Psoas muscle (tissue), 8 donors: ENCODE data around the gene PBX1. TPM values are rescaled to one million over a fixed set of nuclear protein-coding genes. Genes with fewer than 3 reads are reported as not detected.
A peak's percentile ranks its signal among the peaks of the same experiment; 100 is the strongest.

Source experiments
- ATAC-seq, 4 donors: fragments of 200-7000 bp; cut with Tn5 transposase; one replicate each; pipeline ENCODE4 v1.9.1; 2020; ENCODE audit warnings: moderate library complexity in 3 of 4, mild to moderate bottlenecking in 2 of 4
- DNase-seq, 2 donors: peaks; one replicate each; pipeline ENCODE4 v3.0.0-alpha.2; 2020
- H3K27ac ChIP-seq: fragments of 200-600 bp; one replicate; pipeline ENCODE4 v1.8.0; 2022
- H3K27me3 ChIP-seq, 3 donors: fragments of 200-600 bp in 1 of 3; one replicate each; pipeline versions ENCODE4 v1.6.1 to v1.8.0; 2013 to 2022; ENCODE audit warnings: low read length in 2 of 3, mild to moderate bottlenecking in 2 of 3, moderate library complexity in 1 of 3; ENCODE audit not compliant: insufficient read depth in 3 of 3
- H3K36me3 ChIP-seq, 2 donors: fragments of 200-600 bp in 1 of 2; one replicate each; pipeline versions ENCODE4 v1.6.1 to v1.8.0; 2013 to 2022; ENCODE audit warnings: low read depth in 1 of 2, mild to moderate bottlenecking in 1 of 2, moderate library complexity in 1 of 2; ENCODE audit not compliant: insufficient read depth in 1 of 2
- H3K4me1 ChIP-seq: fragments of 200-600 bp; one replicate; pipeline ENCODE4 v1.8.0; 2022
- H3K4me3 ChIP-seq: fragments of 200-600 bp; one replicate; pipeline ENCODE4 v1.8.0; 2022; ENCODE audit warnings: mild to moderate bottlenecking
- H3K9me3 ChIP-seq: fragments of 200-600 bp; one replicate; pipeline ENCODE4 v1.8.0; 2022
- WGBS, 3 donors: extraction: QIAGEN DNeasy Blood & Tissue Kit; methylation state at CpG; one replicate each; pipeline versions ENCODE4 v1.1.6 to v1.1.7; 2013; 5-methylcytosine and 5-hydroxymethylcytosine counted together
- intact Hi-C, 2 donors: fragments of 100-400 bp; cut with DNase I; formaldehyde crosslinking; loops; one replicate each; pipeline versions ENCODE4 v1.11.0 to v1.14.2; 2022
- polyA plus RNA-seq, 3 donors: library from polyadenylated mRNA; stranded (reverse); fragments of 200-250 nt; gene quantifications; one replicate each; pipeline ENCODE4 v1.2.3, GENCODE V29; 2013
- total RNA-seq, 4 donors: library from RNA; stranded (reverse); fragmentation: NEBNext Ultra II Directional in 2 of 4; extraction: Animal tissue kit (Norgen Biotek cat#: 25700) in 2 of 4; gene quantifications; one replicate each; pipeline versions ENCODE4 v1.2.1 to v1.2.4, GENCODE V29; 2021 to 2023
- TF ChIP-seq, protein P1 (sequence below): fragments of 200-600 bp; IDR thresholded peaks from one replicate; pipeline ENCODE4 v1.8.0; 2022; ENCODE audit warnings: antibody characterized with exemption
- donor health status: healthy with polysubstance abuse.
- donor health status: DM: no; HTN: no; CAD: no; lungs with moderate emphysema.
- donor health status: Bipolar disorder and iron deficiency.
- donor health status: healthy.
- donor health status: DM: yes; HTN: yes; CAD: no.
- donor health status: DM: no; HTN: no; CAD: no.
- donor health status: DM: no; HTN: no; CAD: no.
- donor health status: DM: yes; HTN: yes; CAD: no.

The PBX1 gene
- total and polyA plus RNA-seq, 7 donors: 10.6 to 69.9 (median 59.3) TPM

DNA sequence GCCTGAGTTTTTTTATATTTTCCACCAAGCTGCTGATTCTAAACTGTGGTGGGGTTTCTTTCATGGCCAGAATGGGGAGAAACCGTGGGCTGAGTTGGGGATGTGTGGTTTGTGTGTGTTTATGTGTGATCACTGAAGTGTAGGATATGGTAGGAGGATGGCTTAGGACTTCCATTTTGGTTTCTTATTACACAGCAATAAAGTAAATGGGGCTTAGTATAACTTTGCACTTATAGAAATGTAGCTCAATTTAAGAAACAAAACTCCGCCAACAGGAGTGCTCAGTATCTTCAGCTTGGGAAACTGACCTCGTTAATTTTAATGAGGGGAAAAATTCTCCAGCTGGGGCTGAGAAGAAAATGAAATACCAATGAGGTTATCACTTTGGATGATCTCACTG is 77.8 kb downstream of the PBX1 start:
- ATAC-seq (no peak), DNase-seq (no peak)
- Histone ChIP-seq H3K36me3 (no peaks in the 10 kb centered on the region), H3K4me3 (no peak overlapping the region), H3K27me3 (no peaks in the 10 kb centered on the region), H3K27ac (peak overlapping the region; percentile 95), H3K4me1 (peaks cover 84% of the 10 kb centered on the region), H3K9me3 (no peaks in the 10 kb centered on the region)
- 60 to 78% (median 68%) methylated on average over 3 of the region's 3 CpGs for WGBS, 3 donors
- intact Hi-C loops: loop anchor here in 1 of 2 donors (5.0 kb wide), 1 partner anchor 71 kb away; no protein-coding TSS in a partner anchor
- TF ChIP-seq, protein P1, sequence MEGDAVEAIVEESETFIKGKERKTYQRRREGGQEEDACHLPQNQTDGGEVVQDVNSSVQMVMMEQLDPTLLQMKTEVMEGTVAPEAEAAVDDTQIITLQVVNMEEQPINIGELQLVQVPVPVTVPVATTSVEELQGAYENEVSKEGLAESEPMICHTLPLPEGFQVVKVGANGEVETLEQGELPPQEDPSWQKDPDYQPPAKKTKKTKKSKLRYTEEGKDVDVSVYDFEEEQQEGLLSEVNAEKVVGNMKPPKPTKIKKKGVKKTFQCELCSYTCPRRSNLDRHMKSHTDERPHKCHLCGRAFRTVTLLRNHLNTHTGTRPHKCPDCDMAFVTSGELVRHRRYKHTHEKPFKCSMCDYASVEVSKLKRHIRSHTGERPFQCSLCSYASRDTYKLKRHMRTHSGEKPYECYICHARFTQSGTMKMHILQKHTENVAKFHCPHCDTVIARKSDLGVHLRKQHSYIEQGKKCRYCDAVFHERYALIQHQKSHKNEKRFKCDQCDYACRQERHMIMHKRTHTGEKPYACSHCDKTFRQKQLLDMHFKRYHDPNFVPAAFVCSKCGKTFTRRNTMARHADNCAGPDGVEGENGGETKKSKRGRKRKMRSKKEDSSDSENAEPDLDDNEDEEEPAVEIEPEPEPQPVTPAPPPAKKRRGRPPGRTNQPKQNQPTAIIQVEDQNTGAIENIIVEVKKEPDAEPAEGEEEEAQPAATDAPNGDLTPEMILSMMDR: no peak

- Histone ChIP-seq H3K27ac (peak overlapping the region; percentile 95), H3K4me3 (peak overlapping the region; percentile 22), H3K9me3 (no peaks in the 10 kb centered on the region), H3K4me1 (peaks cover 83% of the 10 kb centered on the region), H3K36me3 (no peaks in the 10 kb centered on the region), H3K27me3 (no peaks in the 10 kb centered on the region)
- ATAC-seq: peak; percentile 18 to 57 (median 38)
- WGBS, 3 donors: 58 to 69% (median 65%) methylated on average over 13 of the region's 13 CpGs
- no peak for DNase-seq
- intact Hi-C loops: loop anchor here in 1 of 2 donors (5.0 kb wide), 1 partner anchor 70 kb away; no protein-coding TSS in a partner anchor
- TF ChIP-seq, protein P1: no peak
These were observed 78.7 kb downstream of the PBX1 start for GRCh38 chr1:164637461-164638375.

DNA sequence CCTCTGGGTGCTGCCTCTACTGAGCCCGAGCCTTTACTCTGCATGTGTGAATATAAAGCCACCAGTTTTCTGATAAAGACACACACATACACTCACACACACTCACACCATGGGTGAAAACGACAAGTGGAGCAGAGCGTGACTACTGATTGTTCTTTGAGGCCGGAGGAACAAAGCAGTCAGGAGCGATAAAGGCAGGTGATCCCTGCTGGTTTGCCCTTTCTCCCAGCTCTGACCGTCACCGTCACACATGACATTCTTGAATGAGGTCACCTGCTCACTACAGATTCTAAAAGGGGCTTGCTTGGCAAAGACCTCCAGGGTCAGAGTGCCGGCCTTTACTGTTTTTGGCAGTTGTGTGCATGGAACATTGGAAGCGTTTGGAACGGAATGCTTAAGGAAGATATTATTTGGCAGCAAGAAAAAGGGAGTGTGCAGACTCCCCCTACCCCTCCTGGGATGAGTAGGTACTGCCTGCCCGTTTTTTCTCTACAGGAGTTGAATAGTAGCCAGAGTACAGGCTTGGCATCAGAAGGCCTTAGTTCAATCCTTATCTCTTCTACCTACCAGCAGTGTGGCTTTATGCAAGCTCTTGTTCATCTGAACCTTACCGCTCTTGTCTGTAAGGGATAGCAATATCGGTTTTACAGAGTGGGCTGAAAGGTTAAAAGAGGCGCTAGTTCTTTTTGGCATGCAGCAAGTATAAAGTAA is 79.7 kb downstream of the PBX1 start:
- TF ChIP-seq, protein P1: no peak
- peak overlapping the region; percentile 95 for H3K27ac ChIP-seq
- ATAC-seq (peak in 2 of 4 donors; percentile 10 to 26), DNase-seq (no peak)
- peaks cover 87% of the 10 kb centered on the region for H3K4me1 ChIP-seq
- H3K36me3 ChIP-seq: no peaks in the 10 kb centered on the region
- H3K4me3 ChIP-seq: peak overlapping the region; percentile 22
- 37 to 46% (median 39%) methylated on average over 14 of the region's 14 CpGs for WGBS, 3 donors
- intact Hi-C loops: loop anchor here in 1 of 2 donors (5.0 kb wide), 1 partner anchor 69 kb away; no protein-coding TSS in a partner anchor
- no peaks in the 10 kb centered on the region for H3K27me3 ChIP-seq
- H3K9me3 ChIP-seq: no peaks in the 10 kb centered on the region

DNA sequence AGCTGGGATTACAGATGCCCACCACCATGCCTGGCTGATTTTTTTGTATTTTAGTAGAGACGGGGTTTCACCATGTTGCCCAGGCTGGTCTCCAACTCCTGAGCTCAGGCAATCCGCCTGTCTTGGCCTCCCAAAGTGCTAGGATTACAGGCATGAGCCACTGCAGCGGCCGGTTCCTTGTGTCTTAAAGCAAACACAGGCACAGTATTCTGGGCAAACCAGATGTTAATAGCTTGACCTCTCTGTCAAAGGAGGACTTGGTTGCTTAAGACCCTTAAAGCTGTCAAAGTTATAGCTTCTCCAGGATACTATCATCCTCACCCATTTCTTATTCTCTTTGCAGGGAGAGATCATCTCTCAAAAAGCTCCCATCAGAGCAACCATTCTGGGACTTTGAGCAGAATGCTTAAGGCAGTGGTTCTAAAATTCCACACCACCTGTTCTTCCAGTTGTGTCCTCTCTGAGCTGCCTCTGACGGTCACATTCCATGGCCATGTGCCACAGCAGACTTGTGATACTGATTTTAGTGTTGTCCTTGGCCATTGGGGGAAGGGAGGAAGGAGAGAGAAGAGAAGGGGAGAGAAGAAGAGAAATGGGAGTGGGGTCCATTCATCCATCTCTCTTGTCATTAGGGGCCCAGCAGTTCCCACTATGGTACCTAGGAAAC is 81.8 kb downstream of the PBX1 start:
- peak overlapping the region; percentile 19 for H3K4me3 ChIP-seq
- ATAC-seq: peak; percentile 65 to 76 (median 71)
- peaks cover 89% of the 10 kb centered on the region for H3K4me1 ChIP-seq
- intact Hi-C loops: loop anchor here in 1 of 2 donors (5.0 kb wide), 1 partner anchor 141 kb away; no protein-coding TSS in a partner anchor
- H3K9me3 ChIP-seq: no peaks in the 10 kb centered on the region
- TF ChIP-seq, protein P1: no peak
- peak overlapping the region; percentile 95 for H3K27ac ChIP-seq
- no peaks in the 10 kb centered on the region for H3K36me3 ChIP-seq
- 13 to 28% (median 26%) methylated on average over 5 of the region's 5 CpGs for WGBS, 3 donors
- no peaks in the 10 kb centered on the region for H3K27me3 ChIP-seq
- DNase-seq: peak; percentile 70 to 86
